A549 (cell line): ENCODE data around the gene CC2D2A. TPM values are rescaled to one million over a fixed set of nuclear protein-coding genes. Genes with fewer than 3 reads are reported as not detected.

Experiments used
- ATAC-seq, 2 experiments: fragments of 200-7000 bp in 1 of 2; fragments of >200 bp in 1 of 2; cut with Nextera tagmentation in 1 of 2; cut with Tn5 transposase in 1 of 2; 3 replicates each; pipeline versions ENCODE4 v1.8.0 to v1.9.1; 2018 to 2020; ENCODE audit warnings: mild to moderate bottlenecking in 1 of 2, moderate library complexity in 1 of 2
- CTCF ChIA-PET: fragments of 300-600 bp; sonication (Branson Sonifier 250); formaldehyde crosslinking; extraction: SDS; loops from one replicate; lab custom pipeline; 2021; ENCODE audit warnings: antibody characterized with exemption, inconsistent platforms; lab: Yijun Ruan, JAX
- POLR2A ChIA-PET: fragments of 350-600 bp; formaldehyde crosslinking; extraction: SDS; loops from one replicate; lab custom pipeline; 2021; ENCODE audit warnings: antibody characterized with exemption, inconsistent platforms; lab: Yijun Ruan, JAX
- DNase-seq, 2 experiments: peaks; one replicate each; pipeline versions ENCODE4 v3.0.0 to v3.0.0-alpha.2; 2011 to 2016; ENCODE audit warnings: low read depth in 1 of 2, low spot score in 1 of 2
- FAIRE-seq: peaks from 2 replicates; lab custom pipeline; 2011; peaks lifted over from hg19 to GRCh38; lab: Jason Lieb, UNC
- H3K27ac ChIP-seq, 2 experiments: fragments of >200 bp; sonication (Bioruptor Twin); formaldehyde crosslinking; 3 replicates each; pipeline ENCODE4 v1.5.1; 2016 to 2017
- H3K4me1 ChIP-seq: fragments of >200 bp; sonication (Bioruptor Twin); formaldehyde crosslinking; 3 replicates; pipeline ENCODE4 v1.6.1; 2016
- H3K4me2 ChIP-seq: fragments of >200 bp; sonication (Bioruptor Twin); formaldehyde crosslinking; 3 replicates; pipeline ENCODE4 v1.6.1; 2016
- H3K4me3 ChIP-seq: fragments of >200 bp; sonication (Bioruptor Twin); formaldehyde crosslinking; 3 replicates; pipeline ENCODE4 v1.5.1; 2016
- H3K9me3 ChIP-seq: fragments of >200 bp; sonication (Bioruptor Twin); formaldehyde crosslinking; 3 replicates; pipeline ENCODE4 v1.6.1; 2016
- BHLHE40 ChIP-seq: IDR thresholded peaks from 2 replicates; pipeline ENCODE4 v1.6.1; 2012; ENCODE audit warnings: low read depth, low read length, inconsistent platforms
- CEBPB ChIP-seq, 2 experiments: fragments of >200 bp in 1 of 2; sonication (Bioruptor Twin) in 1 of 2; formaldehyde crosslinking in 1 of 2; IDR thresholded peaks; 2 replicates each; pipeline ENCODE4 v1.6.1; 2012 to 2016
- FOSB ChIP-seq: fragments of 250-450 bp; sonication (Bioruptor Pico); IDR thresholded peaks from 2 replicates; pipeline ENCODE4 v1.5.0; 2020; ENCODE audit warnings: mild to moderate bottlenecking, moderate library complexity
- FOXS1 ChIP-seq: fragments of 250-450 bp; sonication (Bioruptor Pico); IDR thresholded peaks from 2 replicates; pipeline ENCODE4 v1.5.0; 2020; ENCODE audit warnings: mild to moderate bottlenecking, moderate library complexity
- HOXB13 ChIP-seq: fragments of 250-450 bp; sonication (Bioruptor Pico); IDR thresholded peaks from 2 replicates; pipeline ENCODE4 v1.5.0; 2020; ENCODE audit warnings: low read depth, mild to moderate bottlenecking, moderate library complexity
- MYC ChIP-seq: IDR thresholded peaks from 2 replicates; pipeline ENCODE4 v1.6.1; 2012; ENCODE audit warnings: mild to moderate bottlenecking, inconsistent platforms, low read length, improper control_type of control experiment, borderline replicate concordance
- TP53 ChIP-seq: fragments of 250-450 bp; sonication (Bioruptor Pico); IDR thresholded peaks from 2 replicates; pipeline ENCODE4 v1.5.0; 2021; ENCODE audit warnings: mild to moderate bottlenecking, moderate library complexity
- ZFP36 ChIP-seq: fragments of 450-650 bp; IDR thresholded peaks from 2 replicates; pipeline ENCODE4 v1.6.1; 2014; ENCODE audit warnings: borderline replicate concordance; ENCODE audit not compliant: partially characterized antibody
- ZSCAN20 ChIP-seq: fragments of 250-450 bp; sonication (Bioruptor Pico); IDR thresholded peaks from 2 replicates; pipeline ENCODE4 v1.8.0; 2022; ENCODE audit warnings: mild to moderate bottlenecking, moderate library complexity
- WGBS: methylation state at CpG from one replicate; pipeline ENCODE4 v1.1.6; 2017; ENCODE audit errors: missing lambda C conversion rate; 5-methylcytosine and 5-hydroxymethylcytosine counted together
- polyA plus RNA-seq, 4 experiments: library from polyadenylated mRNA; depleted of rRNA in 3 of 4; stranded (reverse); fragments of >200 nt; fragmentation: RNase III in 1 of 4; extraction: RNeasy Plus Mini Kit Qiagen cat#74134 plus additional on column Dnase treatment in 1 of 4; gene quantifications; 2 replicates in 3 of 4; 3 replicates in 1 of 4; pipeline ENCODE4 v1.2.3, GENCODE V29; 2011 to 2017
- TF ChIP-seq, protein P1 (sequence below): fragments of 250-450 bp; sonication (Bioruptor Pico); IDR thresholded peaks from 2 replicates; pipeline ENCODE4 v1.5.0; 2020; ENCODE audit warnings: low read depth, mild to moderate bottlenecking, moderate library complexity
- TF ChIP-seq, protein P2 (sequence below): fragments of >200 bp; sonication (Bioruptor Twin); formaldehyde crosslinking; IDR thresholded peaks from 2 replicates; pipeline ENCODE4 v1.6.1; 2016
- TF ChIP-seq, protein P3 (sequence below): fragments of 450-650 bp; IDR thresholded peaks from 2 replicates; pipeline ENCODE4 v1.6.1; 2014; ENCODE audit warnings: antibody characterized with exemption
- TF ChIP-seq, protein P4 (sequence below): fragments of >200 bp; sonication (Bioruptor Twin); formaldehyde crosslinking; IDR thresholded peaks from 3 replicates; pipeline ENCODE4 v1.5.1; 2016

Gene CC2D2A
- polyA plus RNA-seq, 2 of the 4 experiments (the other 2 are of a cell fraction), result 10.7 to 18.8 TPM

DNA sequence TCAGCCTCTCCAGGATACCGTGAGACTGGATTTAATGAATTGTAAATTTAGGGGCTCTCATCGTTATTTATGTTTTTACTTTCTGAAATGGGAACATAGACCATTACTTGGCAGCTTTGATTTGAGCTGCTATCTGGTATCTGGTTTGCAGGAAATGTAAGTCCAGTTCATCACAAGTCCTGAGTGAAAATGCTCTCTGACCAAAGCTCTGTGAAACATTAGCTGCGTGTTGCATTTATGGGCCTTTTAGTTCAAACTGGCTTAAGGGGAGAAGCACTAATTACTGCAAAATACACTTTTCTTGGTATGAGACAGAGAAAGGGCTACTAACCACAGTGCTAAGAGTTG lies 420 bp downstream of the CC2D2A start (continued):
- TF ChIP-seq HOXB13 (CRISPR knock-in tag) (no peak), CEBPB (IDR thresholded peaks at IDR 0.05) (no peak), BHLHE40 (no peak), MYC (no peak)
- TF ChIP-seq, protein P1, sequence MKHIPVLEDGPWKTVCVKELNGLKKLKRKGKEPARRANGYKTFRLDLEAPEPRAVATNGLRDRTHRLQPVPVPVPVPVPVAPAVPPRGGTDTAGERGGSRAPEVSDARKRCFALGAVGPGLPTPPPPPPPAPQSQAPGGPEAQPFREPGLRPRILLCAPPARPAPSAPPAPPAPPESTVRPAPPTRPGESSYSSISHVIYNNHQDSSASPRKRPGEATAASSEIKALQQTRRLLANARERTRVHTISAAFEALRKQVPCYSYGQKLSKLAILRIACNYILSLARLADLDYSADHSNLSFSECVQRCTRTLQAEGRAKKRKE (CRISPR knock-in tag), result no peak
- TF ChIP-seq, protein P2, sequence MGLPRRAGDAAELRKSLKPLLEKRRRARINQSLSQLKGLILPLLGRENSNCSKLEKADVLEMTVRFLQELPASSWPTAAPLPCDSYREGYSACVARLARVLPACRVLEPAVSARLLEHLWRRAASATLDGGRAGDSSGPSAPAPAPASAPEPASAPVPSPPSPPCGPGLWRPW, result no peak

DNA sequence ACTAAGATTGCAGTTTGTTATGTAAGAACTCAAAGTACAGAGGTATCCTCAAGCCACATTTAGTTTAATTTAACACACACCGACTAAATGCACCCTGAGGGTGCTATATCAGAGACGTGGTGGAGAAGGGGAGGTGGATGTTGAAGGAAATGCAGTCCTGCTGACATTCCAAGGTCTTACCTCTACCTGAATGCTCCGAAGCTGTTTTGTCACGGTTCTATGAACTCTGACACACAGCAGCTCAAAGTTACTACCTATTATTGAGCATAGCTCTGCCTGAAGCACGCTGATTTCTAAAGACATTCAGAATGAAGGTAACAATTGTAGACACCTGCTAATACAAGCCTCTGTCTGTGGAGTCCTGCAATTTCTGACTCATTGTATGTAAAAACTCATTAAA lies 6.7 kb downstream of the CC2D2A start:
- H3K27ac ChIP-seq, result no peak overlapping the region
- WGBS, result 63% methylated on average over 5 of the region's 5 CpGs
- CTCF ChIA-PET, result interaction anchor here (0.7 kb wide), 1 partner anchor 143 kb away, joined by 4 read pairs; no protein-coding TSS in a partner anchor
- no peak for FAIRE-seq
- no peak for ATAC-seq
- no peak overlapping the region for H3K4me2 ChIP-seq
- H3K9me3 ChIP-seq, result no peaks in the 10 kb centered on the region
- POLR2A ChIA-PET, result no interaction called here
- no peak for TF ChIP-seq TP53
- no peak for TF ChIP-seq ZFP36
- TF ChIP-seq, protein P3, sequence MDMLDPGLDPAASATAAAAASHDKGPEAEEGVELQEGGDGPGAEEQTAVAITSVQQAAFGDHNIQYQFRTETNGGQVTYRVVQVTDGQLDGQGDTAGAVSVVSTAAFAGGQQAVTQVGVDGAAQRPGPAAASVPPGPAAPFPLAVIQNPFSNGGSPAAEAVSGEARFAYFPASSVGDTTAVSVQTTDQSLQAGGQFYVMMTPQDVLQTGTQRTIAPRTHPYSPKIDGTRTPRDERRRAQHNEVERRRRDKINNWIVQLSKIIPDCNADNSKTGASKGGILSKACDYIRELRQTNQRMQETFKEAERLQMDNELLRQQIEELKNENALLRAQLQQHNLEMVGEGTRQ, result no peak
- TF ChIP-seq, all 56 proteins: peak for 0
- Histone ChIP-seq H3K4me3 (no peak overlapping the region), H3K4me1 (peaks cover 10% of the 10 kb centered on the region)
- DNase-seq, result no peak

DNA sequence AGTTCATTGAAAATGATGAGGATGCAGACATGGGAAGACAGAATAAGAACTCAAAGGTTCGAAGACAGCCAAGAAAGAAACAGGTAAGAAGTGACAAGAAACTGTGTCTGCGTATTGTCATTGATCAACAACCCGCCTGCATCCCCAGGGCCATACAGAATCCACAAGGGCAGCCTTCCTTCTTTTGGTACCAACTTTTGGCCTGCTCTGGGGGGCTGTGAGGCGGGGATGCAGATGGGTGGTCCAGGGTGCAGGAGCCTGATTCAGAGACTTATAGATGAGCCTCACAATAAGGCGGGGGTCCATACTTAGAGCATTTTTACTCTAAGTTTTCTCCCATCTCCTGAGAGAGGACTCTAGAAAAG lies 9.0 kb downstream of the CC2D2A start:
- DNase-seq (peak in 1 of 2 experiments; percentile 3), FAIRE-seq (no peak)
- TF ChIP-seq BHLHE40 (no peak), ZSCAN20 (CRISPR knock-in tag) (no peak), FOSB (CRISPR knock-in tag) (no peak), CEBPB (IDR thresholded peaks at IDR 0.05) (no peak), FOXS1 (CRISPR knock-in tag) (no peak)
- TF ChIP-seq, protein P4, sequence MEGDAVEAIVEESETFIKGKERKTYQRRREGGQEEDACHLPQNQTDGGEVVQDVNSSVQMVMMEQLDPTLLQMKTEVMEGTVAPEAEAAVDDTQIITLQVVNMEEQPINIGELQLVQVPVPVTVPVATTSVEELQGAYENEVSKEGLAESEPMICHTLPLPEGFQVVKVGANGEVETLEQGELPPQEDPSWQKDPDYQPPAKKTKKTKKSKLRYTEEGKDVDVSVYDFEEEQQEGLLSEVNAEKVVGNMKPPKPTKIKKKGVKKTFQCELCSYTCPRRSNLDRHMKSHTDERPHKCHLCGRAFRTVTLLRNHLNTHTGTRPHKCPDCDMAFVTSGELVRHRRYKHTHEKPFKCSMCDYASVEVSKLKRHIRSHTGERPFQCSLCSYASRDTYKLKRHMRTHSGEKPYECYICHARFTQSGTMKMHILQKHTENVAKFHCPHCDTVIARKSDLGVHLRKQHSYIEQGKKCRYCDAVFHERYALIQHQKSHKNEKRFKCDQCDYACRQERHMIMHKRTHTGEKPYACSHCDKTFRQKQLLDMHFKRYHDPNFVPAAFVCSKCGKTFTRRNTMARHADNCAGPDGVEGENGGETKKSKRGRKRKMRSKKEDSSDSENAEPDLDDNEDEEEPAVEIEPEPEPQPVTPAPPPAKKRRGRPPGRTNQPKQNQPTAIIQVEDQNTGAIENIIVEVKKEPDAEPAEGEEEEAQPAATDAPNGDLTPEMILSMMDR, result no peak
- TF ChIP-seq, protein P3, result no peak
- TF ChIP-seq, all 56 proteins: peak for 0
- WGBS, result 35% methylated on average over 5 of the region's 5 CpGs
- Histone ChIP-seq H3K4me1 (peaks cover 10% of the 10 kb centered on the region), H3K4me2 (no peak overlapping the region; the same call in 2 of the 3 replicates), H3K4me3 (peak overlapping the region; percentile 54; the same call in 2 of the 3 replicates), H3K27ac (peak overlapping the region; percentile 92 to 95; a peak in 4 of 6 replicates), H3K9me3 (no peaks in the 10 kb centered on the region)
- CTCF ChIA-PET, result interaction anchor here (0.9 to 2.3 kb wide), 9 partner anchors 9 to 522 kb away, joined by 3 to 18 read pairs (median 7); partner anchors contain the start of gene CC2D2A
- POLR2A ChIA-PET, result interaction anchor here (0.8 to 1.5 kb wide), 3 partner anchors 9 to 404 kb away, joined by 4 to 5 read pairs (median 5); partner anchors contain the start of genes CC2D2A and FBXL5
- peak in 1 of 2 experiments; percentile 32; a peak in 3 of 6 replicates for ATAC-seq
